Fibroblast of the aortic adventitia (primary cell): ENCODE data around the gene NARF. TPM values are rescaled to one million over a fixed set of nuclear protein-coding genes. Genes with fewer than 3 reads are reported as not detected.
A peak's percentile ranks its signal among the peaks of the same experiment; 100 is the strongest.

Source experiments
- DNase-seq: peaks from one replicate; pipeline ENCODE4 v3.0.0-alpha.2; 2010; ENCODE audit warnings: low read depth
- H3K4me3 ChIP-seq: 2 replicates; pipeline ENCODE4 v1.5.1; 2011; ENCODE audit warnings: low read depth, mild to moderate bottlenecking, control low read depth, low read length, moderate library complexity
- total RNA-seq: library from RNA; depleted of rRNA; stranded (reverse); fragments of >200 nt; gene quantifications from 2 replicates; pipeline ENCODE4 v1.2.3, GENCODE V29; 2012; ENCODE audit warnings: low replicate concordance
- TF ChIP-seq, protein P1 (sequence below): IDR thresholded peaks from 2 replicates; pipeline ENCODE4 v1.5.1; 2011; ENCODE audit warnings: mild to moderate bottlenecking, low read length, control low read depth, inconsistent platforms; ENCODE audit not compliant: insufficient read depth

Gene NARF
- total RNA-seq, 1 donor = 35.0 TPM

DNA sequence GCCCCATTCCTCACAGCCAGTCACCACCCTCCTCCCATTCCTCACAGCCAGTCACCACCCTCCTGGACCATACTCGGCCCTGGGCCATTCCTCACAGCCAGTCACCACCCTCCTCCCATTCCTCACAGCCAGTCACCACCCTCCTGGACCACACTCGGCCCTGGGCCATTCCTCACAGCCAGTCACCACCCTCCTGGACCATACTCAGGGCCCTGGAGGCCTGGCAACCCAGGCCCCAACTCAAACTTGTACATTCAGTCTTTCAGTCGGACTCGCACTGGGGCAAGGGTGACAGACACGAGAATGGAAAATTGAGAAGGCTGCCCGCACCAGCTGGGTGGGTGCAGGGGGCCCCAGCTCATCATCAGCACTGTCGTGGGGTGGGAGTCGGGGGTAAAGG lies 30.6 kb downstream of the NARF start:
- H3K4me3 ChIP-seq = no peak overlapping the region
- TF ChIP-seq, protein P1, sequence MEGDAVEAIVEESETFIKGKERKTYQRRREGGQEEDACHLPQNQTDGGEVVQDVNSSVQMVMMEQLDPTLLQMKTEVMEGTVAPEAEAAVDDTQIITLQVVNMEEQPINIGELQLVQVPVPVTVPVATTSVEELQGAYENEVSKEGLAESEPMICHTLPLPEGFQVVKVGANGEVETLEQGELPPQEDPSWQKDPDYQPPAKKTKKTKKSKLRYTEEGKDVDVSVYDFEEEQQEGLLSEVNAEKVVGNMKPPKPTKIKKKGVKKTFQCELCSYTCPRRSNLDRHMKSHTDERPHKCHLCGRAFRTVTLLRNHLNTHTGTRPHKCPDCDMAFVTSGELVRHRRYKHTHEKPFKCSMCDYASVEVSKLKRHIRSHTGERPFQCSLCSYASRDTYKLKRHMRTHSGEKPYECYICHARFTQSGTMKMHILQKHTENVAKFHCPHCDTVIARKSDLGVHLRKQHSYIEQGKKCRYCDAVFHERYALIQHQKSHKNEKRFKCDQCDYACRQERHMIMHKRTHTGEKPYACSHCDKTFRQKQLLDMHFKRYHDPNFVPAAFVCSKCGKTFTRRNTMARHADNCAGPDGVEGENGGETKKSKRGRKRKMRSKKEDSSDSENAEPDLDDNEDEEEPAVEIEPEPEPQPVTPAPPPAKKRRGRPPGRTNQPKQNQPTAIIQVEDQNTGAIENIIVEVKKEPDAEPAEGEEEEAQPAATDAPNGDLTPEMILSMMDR = no peak
- peak; percentile 77 for DNase-seq

DNA sequence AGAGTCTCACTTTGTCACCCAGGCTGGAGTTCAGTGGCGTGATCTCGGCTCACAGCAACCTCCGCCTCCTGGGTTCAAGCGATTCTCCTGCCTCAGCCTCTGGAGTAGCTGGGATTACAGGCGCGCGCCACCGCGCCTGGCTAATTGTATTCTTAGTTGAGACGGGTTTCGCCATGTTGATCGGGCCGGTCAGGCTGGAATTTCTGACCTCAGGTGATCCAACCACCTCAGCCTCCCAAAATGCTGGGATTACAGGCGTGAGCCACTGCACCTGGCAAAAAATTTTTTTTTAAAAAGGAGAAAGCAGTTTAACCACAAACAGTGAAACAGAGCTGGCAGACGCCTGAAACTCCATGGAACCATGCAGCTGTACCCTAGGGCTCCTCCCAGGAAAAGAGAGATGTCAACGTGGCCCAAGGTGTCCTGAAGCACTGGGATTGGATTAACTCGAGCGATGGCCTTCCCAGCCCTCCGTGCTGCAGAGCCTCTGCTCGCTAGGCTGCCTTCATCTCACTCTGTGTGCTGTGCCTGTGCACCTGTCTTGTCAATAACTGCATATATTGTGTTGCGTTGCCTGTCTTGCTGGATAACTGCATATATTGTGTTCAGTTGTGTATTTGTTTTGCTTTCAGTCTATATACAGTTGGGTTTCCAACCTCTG lies 31.4 kb downstream of the NARF start:
- H3K4me3 ChIP-seq = no peak overlapping the region
- TF ChIP-seq, protein P1 = no peak
- no peak for DNase-seq

DNA sequence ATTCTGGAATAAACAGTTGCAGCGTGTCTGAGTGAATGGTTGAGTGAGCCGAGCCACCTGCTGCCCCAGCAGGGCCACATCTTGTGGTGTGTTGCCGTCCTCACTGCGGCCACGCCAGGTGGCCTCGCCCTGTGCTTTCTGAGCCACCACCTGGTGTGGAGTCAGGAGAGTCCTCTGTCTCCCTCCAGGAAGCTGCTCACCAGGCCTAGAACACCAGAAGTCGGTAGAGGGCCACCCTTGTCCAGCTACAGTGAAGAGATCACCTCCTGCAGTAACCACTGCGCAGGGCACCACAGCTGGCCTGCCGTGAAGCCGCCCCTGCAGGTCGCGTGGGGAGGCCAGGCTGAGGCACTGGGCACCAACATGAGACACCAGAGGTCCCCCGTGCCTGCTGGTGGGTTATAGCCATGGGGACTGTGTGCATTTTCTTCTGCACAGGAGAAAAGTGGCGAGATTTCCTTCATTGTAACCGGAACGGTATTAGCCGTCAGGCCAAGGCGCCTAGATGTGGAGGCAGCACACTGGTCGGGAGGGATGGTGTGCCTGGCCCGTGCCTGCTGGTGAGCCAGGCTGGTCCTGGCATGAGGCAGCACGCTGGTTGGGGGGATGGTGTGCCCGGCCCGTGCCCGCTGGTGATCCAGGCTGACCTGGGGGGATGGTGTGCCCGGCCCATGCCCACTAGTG lies 32.1 kb downstream of the NARF start:
- TF ChIP-seq, protein P1 = no peak
- no peak for DNase-seq

DNA sequence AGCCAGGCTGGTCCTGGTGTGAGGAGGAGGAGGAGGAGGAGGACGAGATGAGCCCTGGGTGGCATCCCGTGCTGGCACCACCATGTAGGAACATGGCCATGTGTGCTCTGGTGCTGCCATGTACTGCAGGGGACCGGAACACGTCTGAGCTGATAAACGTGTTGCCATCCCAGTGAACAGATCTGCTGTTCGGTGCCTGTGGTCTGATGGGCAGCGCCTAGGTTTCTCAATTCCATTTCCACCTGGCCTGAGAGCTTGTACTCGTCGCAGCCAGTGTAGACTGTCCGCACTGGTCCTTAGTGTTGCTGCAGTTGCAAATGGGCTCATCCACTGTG lies 32.6 kb downstream of the NARF start:
- no peak overlapping the region for H3K4me3 ChIP-seq
- no peak for DNase-seq
- TF ChIP-seq, protein P1 = no peak

More for the DNA sequence above, 32.1 kb downstream of the NARF start:
- H3K4me3 ChIP-seq = no peak overlapping the region

DNA sequence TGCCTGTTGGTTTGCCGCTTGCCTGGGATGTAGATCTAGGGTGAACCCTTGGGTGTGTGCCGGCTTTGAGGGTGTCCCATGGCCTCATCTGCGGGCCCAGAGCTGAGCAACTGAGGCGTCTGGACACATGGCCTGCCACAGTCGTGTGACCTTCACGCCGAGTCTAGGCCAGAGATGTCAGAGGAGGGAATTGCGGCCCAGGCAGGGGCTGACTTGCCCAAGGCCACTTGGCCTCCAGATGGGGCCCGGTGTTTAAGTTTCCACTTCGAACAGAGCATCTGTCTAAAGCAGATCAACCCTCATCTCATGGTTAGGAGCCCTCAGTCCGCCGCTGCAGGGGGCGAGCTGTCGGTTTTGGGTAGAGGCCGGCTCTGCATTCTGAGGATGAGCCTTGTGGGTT lies 33.0 kb downstream of the NARF start:
- TF ChIP-seq, protein P1 = no peak
- no peak for DNase-seq

DNA sequence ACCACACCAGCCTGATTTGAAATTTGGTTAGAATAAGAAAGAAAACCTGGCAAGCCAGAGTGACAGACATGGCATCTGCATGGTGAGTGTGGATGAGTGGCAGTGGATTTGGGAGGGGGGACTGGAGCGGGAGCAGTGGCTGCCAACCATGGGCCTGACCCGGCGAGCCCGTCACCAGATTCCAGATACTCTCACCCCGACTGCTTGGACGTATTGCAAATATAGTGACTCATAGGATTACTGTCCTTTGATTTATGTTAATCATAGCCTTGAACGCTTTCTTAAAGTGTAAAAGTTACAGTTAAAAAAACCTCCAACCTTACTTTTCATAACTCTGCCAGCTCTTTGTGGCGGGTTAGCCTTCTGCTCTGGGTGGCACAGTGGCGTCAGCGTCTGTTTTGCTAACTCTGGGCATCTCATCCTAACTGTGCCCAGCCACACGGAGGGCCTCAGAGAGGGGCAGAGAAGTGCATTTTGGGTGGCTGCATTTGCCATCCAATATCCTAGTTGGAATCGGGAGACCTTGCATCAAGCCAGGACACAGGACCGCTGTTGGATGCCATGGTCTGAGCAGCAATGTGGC lies 34.2 kb downstream of the NARF start:
- DNase-seq = peak; percentile 68
- H3K4me3 ChIP-seq = no peak overlapping the region
- TF ChIP-seq, protein P1 = no peak

More for the DNA sequence above, 33.0 kb downstream of the NARF start:
- H3K4me3 ChIP-seq = no peak overlapping the region
